ENCODE data around the gene IER5L.

DNA sequence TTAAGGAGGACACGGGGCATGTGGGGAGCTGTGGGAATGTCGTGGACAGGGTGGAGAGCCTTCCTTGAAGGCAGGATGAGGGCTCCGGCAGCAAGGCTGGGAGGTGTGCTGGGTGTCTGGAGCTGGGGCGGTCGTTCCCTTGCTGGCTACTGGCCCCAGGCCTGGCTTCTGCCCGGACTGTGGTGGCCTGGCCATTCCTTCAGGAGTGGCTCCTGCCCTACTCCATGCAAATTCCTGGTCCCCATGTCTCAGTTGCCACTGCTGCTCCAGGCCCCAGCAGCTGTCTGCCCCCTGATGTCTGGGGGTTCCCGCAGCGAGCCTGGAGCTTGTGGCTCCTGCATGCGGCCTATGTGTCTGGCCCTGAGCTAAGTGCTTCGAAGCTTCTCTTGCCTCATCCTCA, 21.9 kb downstream of the IER5L start:
- TF ChIP-seq CTCF (tag by site-specific recombination; IDR thresholded peaks at IDR 0.05) (no peak), KLF9 (tag by site-specific recombination; IDR thresholded peaks at IDR 0.05; ENCODE audit: low read depth) (no peak), ZNF114 (tag by site-specific recombination; IDR thresholded peaks at IDR 0.05) (no peak), ZNF404 (tag by site-specific recombination; IDR thresholded peaks at IDR 0.05) (no peak), ZNF302 (tag by site-specific recombination; IDR thresholded peaks at IDR 0.05; ENCODE audit: low read depth) (no peak), ZNF24 (tag by site-specific recombination; IDR thresholded peaks at IDR 0.05) (no peak), HOXC10 (CRISPR knock-in tag; IDR thresholded peaks at IDR 0.05) (no peak), ZNF843 (tag by site-specific recombination; IDR thresholded peaks at IDR 0.05) (no peak), ZBTB1 (tag by site-specific recombination; IDR thresholded peaks at IDR 0.05) (no peak), ZNF785 (tag by site-specific recombination; IDR thresholded peaks at IDR 0.05) (no peak)
- TF ChIP-seq, protein P1, sequence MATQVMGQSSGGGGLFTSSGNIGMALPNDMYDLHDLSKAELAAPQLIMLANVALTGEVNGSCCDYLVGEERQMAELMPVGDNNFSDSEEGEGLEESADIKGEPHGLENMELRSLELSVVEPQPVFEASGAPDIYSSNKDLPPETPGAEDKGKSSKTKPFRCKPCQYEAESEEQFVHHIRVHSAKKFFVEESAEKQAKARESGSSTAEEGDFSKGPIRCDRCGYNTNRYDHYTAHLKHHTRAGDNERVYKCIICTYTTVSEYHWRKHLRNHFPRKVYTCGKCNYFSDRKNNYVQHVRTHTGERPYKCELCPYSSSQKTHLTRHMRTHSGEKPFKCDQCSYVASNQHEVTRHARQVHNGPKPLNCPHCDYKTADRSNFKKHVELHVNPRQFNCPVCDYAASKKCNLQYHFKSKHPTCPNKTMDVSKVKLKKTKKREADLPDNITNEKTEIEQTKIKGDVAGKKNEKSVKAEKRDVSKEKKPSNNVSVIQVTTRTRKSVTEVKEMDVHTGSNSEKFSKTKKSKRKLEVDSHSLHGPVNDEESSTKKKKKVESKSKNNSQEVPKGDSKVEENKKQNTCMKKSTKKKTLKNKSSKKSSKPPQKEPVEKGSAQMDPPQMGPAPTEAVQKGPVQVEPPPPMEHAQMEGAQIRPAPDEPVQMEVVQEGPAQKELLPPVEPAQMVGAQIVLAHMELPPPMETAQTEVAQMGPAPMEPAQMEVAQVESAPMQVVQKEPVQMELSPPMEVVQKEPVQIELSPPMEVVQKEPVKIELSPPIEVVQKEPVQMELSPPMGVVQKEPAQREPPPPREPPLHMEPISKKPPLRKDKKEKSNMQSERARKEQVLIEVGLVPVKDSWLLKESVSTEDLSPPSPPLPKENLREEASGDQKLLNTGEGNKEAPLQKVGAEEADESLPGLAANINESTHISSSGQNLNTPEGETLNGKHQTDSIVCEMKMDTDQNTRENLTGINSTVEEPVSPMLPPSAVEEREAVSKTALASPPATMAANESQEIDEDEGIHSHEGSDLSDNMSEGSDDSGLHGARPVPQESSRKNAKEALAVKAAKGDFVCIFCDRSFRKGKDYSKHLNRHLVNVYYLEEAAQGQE (tag by site-specific recombination; IDR thresholded peaks at IDR 0.05), result no peak
